Thoracic aorta endothelial cell (primary cell): ENCODE measurements around the gene TPH1. TPM values are rescaled to one million over a fixed set of nuclear protein-coding genes. Genes with fewer than 3 reads are reported as not detected.

ENCODE experiments used
- total RNA-seq: library from RNA; depleted of rRNA; stranded (reverse); fragments of >200 nt; gene quantifications from 2 replicates; pipeline ENCODE4 v1.2.3, GENCODE V29; 2012

TPH1 gene
- 0.13 and 0.29 TPM in 2 replicates for total RNA-seq

GRCh38 chr11:18046116-18046777 is at the start of gene TPH1:
Gene TPH1 (minus strand): TSS chr11:18046269. CDS start chr11:18040762, 5,507 bp downstream.

GRCh38 chr11:18012906-18013781 is 32.9 kb downstream of the TPH1 start, which contains the start of gene SERGEF:
Gene SERGEF (minus strand): TSS chr11:18013047. CDS start chr11:18013010, 37 bp downstream.

Other genes with a start within 250 kb of the TPH1 start
- gene SERGEF, start 33.2 kb downstream of the TPH1 start, total RNA-seq = 15.2 and 17.2 TPM in 2 replicates
- 31.8 and 34.1 TPM in 2 replicates for gene SAAL1, start 59.8 kb upstream of the TPH1 start, total RNA-seq
- not detected in 2 replicates for gene MRGPRX3, start 86.3 kb upstream of the TPH1 start, total RNA-seq
- gene MRGPRX4, start 126.6 kb upstream of the TPH1 start, total RNA-seq = not detected in 2 replicates
- gene SAA4, start 190.5 kb upstream of the TPH1 start, total RNA-seq = not detected in 2 replicates
- not detected in 2 replicates for gene SAA2, start 202.4 kb upstream of the TPH1 start, total RNA-seq
- not detected in 2 replicates for gene SAA1, start 220.0 kb upstream of the TPH1 start, total RNA-seq